HCT116 (cell line): Measurements from ENCODE around the gene TMEM126A. TPM values are rescaled to one million over a fixed set of nuclear protein-coding genes. Genes with fewer than 3 reads are reported as not detected.

ENCODE experiments used
- ATAC-seq: fragments of 200-7000 bp; cut with Tn5 transposase; 2 replicates; pipeline ENCODE4 v1.9.1; 2020; ENCODE audit warnings: mild to moderate bottlenecking, moderate library complexity
- BruUV-seq: library from RNA; stranded (reverse); fragments of 400-500 nt; replicated peaks from 2 replicates; lab custom pipeline; 2021; lab: Mats Ljungman, UMichigan
- CTCF ChIA-PET: fragments of 300-600 bp; sonication (Branson Sonifier 250); formaldehyde crosslinking; loops from one replicate; lab custom pipeline; 2021; ENCODE audit warnings: antibody characterized with exemption; lab: Charles Lee
- POLR2A ChIA-PET: fragments of 300-600, 350-600 bp; sonication (Branson Sonifier 250); formaldehyde crosslinking; loops from one replicate; lab custom pipeline; 2021; ENCODE audit warnings: antibody characterized with exemption; lab: Charles Lee
- RAD21 ChIA-PET, 2 experiments: fragments of 300-600 bp; sonication (Branson Sonifier 250); formaldehyde crosslinking; loops; one replicate each; lab custom pipeline; 2023; ENCODE audit warnings: low total read pairs in 2 of 2; ENCODE audit not compliant: uncharacterized antibody in 2 of 2, unreplicated experiment in 2 of 2, low non-redundant PET in 1 of 2; lab: Charles Lee
- DNase-seq: peaks from one replicate; pipeline ENCODE4 v3.0.0-alpha.2; 2010; ENCODE audit warnings: low read depth, low spot score
- H2AFZ ChIP-seq: fragments of 200-600 bp; shearing (Covaris generic), sonication (generic); 2 replicates; pipeline ENCODE4 v1.6.1; 2017; ENCODE audit warnings: low read depth, mixed run types, mixed read lengths, antibody characterized with exemption, low read length; ENCODE audit not compliant: poor library complexity, severe bottlenecking
- H3K27ac ChIP-seq: 2 replicates; pipeline ENCODE4 v1.5.1; 2012; ENCODE audit warnings: low read depth, low read length
- H3K27me3 ChIP-seq: fragments of 200-600 bp; sonication (generic); 2 replicates; pipeline ENCODE4 v1.6.1; 2016; ENCODE audit warnings: mixed run types, low read length, mixed read lengths; ENCODE audit not compliant: insufficient read depth
- H3K36me3 ChIP-seq, 2 experiments: fragments of 200-500 bp in 1 of 2; fragments of 200-600 bp in 1 of 2; sonication (Bioruptor generic) in 1 of 2; sonication (generic) in 1 of 2; 2 replicates each; pipeline versions ENCODE4 v1.5.1 to v1.6.1; 2014 to 2016; ENCODE audit warnings: low read length in 2 of 2, inconsistent platforms in 1 of 2, mixed read lengths in 1 of 2, mixed run types in 1 of 2; ENCODE audit not compliant: insufficient read depth in 2 of 2, control insufficient read depth in 1 of 2
- H3K4me1 ChIP-seq, 2 experiments: fragments of 200-600 bp in 1 of 2; sonication (generic) in 1 of 2; 2 replicates each; pipeline versions ENCODE4 v1.5.1 to v1.6.1; 2012 to 2017; ENCODE audit warnings: low read length in 2 of 2, inconsistent platforms in 1 of 2, mild to moderate bottlenecking in 1 of 2, mixed read lengths in 1 of 2, mixed run types in 1 of 2, moderate library complexity in 1 of 2; ENCODE audit not compliant: insufficient read depth in 2 of 2, control insufficient read depth in 1 of 2
- H3K4me2 ChIP-seq: fragments of 200-600 bp; sonication (generic); 2 replicates; pipeline ENCODE4 v1.6.1; 2017; ENCODE audit warnings: mixed run types, low read length, mixed read lengths
- H3K4me3 ChIP-seq, 2 experiments: fragments of 200-600 bp in 1 of 2; sonication (generic) in 1 of 2; replicated peaks in 1 of 2; 2 replicates each; pipeline ENCODE4 v1.5.1; 2011 to 2016; ENCODE audit warnings: low read length in 2 of 2, control low read depth in 1 of 2, low read depth in 1 of 2, mild to moderate bottlenecking in 1 of 2, mixed read lengths in 1 of 2, mixed run types in 1 of 2
- H3K79me2 ChIP-seq: fragments of 200-600 bp; sonication (generic); 2 replicates; pipeline ENCODE4 v1.6.1; 2017; ENCODE audit warnings: mild to moderate bottlenecking, mixed run types, low read length, moderate library complexity, mixed read lengths; ENCODE audit not compliant: insufficient read depth
- H3K9ac ChIP-seq: fragments of 200-600 bp; sonication (generic); 2 replicates; pipeline ENCODE4 v1.6.1; 2016; ENCODE audit warnings: low read length, mixed read lengths
- H3K9me2 ChIP-seq: fragments of 200-600 bp; sonication (generic), shearing (Covaris generic); 2 replicates; pipeline ENCODE4 v1.6.1; 2017; ENCODE audit warnings: mixed run types, mild to moderate bottlenecking, moderate library complexity; ENCODE audit not compliant: insufficient read depth
- H3K9me3 ChIP-seq, 2 experiments: fragments of 200-500 bp in 1 of 2; fragments of 200-600 bp in 1 of 2; sonication (Bioruptor generic) in 1 of 2; sonication (generic) in 1 of 2; 2 replicates each; pipeline ENCODE4 v1.6.1; 2014 to 2017; ENCODE audit warnings: low read length in 2 of 2, mixed read lengths in 2 of 2, inconsistent platforms in 1 of 2, low read depth in 1 of 2, mild to moderate bottlenecking in 1 of 2, mixed run types in 1 of 2, moderate library complexity in 1 of 2; ENCODE audit not compliant: control insufficient read depth in 1 of 2, insufficient read depth in 1 of 2
- H4K20me1 ChIP-seq: fragments of 200-600 bp; sonication (generic), shearing (Covaris generic); 2 replicates; pipeline ENCODE4 v1.6.1; 2017; ENCODE audit warnings: mixed run types, mild to moderate bottlenecking, moderate library complexity; ENCODE audit not compliant: insufficient read depth
- EZH2 ChIP-seq: fragments of 200-600 bp; sonication (generic); IDR thresholded peaks from 2 replicates; pipeline ENCODE4 v1.6.1; 2017; ENCODE audit warnings: antibody characterized with exemption, mixed run types
- EZH2phosphoT487 ChIP-seq: fragments of 200-600 bp; IDR thresholded peaks from 2 replicates; pipeline ENCODE4 v1.6.1; 2018; ENCODE audit warnings: antibody characterized with exemption, borderline replicate concordance
- JUND ChIP-seq: IDR thresholded peaks from 2 replicates; pipeline ENCODE4 v1.6.1; 2012
- RAD21 ChIP-seq: IDR thresholded peaks from 2 replicates; pipeline ENCODE4 v1.6.1; 2012; ENCODE audit warnings: low read depth, mild to moderate bottlenecking
- SP1 ChIP-seq: IDR thresholded peaks from 2 replicates; pipeline ENCODE4 v1.6.1; 2012; ENCODE audit warnings: low read depth
- SRF ChIP-seq: IDR thresholded peaks from 2 replicates; pipeline ENCODE4 v1.6.1; 2012; ENCODE audit warnings: low read depth
- intact Hi-C: fragments of 100-400 bp; cut with micrococcal nuclease; formaldehyde crosslinking; loops from 2 replicates; pipeline ENCODE4 v1.10.0; 2022
- total RNA-seq: library from RNA; stranded (reverse); gene quantifications from one replicate; pipeline ENCODE4 v1.2.1, GENCODE V29; 2021; ENCODE audit not compliant: unreplicated experiment
- TF ChIP-seq, protein P1 (sequence below), 3 experiments: fragments of 200-600 bp in 1 of 3; sonication (generic) in 1 of 3; IDR thresholded peaks in 2 of 3; conservative IDR thresholded peaks in 1 of 3; 2 replicates each; pipeline ENCODE4 v1.5.1; 2012 to 2017; ENCODE audit warnings: low read depth in 2 of 3, low read length in 2 of 3, antibody characterized with exemption in 1 of 3, borderline replicate concordance in 1 of 3, control low read depth in 1 of 3, mild to moderate bottlenecking in 1 of 3, mixed read lengths in 1 of 3, mixed run types in 1 of 3, moderate library complexity in 1 of 3; ENCODE audit not compliant: insufficient read depth in 1 of 3
- TF ChIP-seq, protein P2 (sequence below): IDR thresholded peaks from 2 replicates; pipeline ENCODE4 v1.6.1; 2012; ENCODE audit warnings: low read depth

Gene TMEM126A
- total RNA-seq, 1 experiment from 2014 or later = 24.1 TPM

DNA sequence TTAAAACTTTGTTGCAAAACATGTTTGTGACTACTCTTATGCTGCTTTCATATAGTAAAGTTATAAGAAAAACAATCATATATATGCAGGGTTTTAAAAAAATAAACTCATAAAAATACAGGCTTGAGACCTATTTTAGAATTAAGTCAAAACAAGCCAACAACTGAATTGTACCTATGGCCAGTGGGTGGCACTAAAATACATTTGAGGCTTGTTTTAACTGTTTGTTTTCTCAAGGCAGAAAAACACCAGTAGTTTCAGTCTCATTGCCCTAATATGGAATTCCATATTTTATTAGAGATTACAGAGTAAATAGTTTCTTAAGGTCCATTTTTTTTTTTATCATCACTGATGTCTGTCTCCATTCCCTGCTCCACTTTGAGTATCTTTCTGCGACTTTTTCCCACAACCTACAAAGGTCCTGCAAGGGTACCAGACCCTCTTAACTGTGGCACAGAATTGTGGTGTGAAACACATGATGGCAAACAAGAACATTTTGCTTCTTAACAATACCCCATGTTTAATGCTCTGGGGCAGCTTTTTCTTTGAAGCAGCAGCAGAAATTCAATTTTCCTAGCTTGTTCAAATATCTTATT is 46.7 kb downstream of the TMEM126A start:
- no peak overlapping the region for H3K27ac ChIP-seq
- no peaks in the 10 kb centered on the region for H3K9me3 ChIP-seq
- peak; percentile 75 for ATAC-seq
- no peak overlapping the region for H3K9ac ChIP-seq
- peak; percentile 18 for DNase-seq
- CTCF ChIA-PET = interaction anchor here (1.0 to 1.5 kb wide), 4 partner anchors 9 to 160 kb away, joined by 3 to 6 read pairs (median 4); partner anchors contain the start of gene CCDC83
- no peaks in the 10 kb centered on the region for H3K36me3 ChIP-seq
- H3K79me2 ChIP-seq = no peaks in the 10 kb centered on the region
- no peak overlapping the region for H3K4me2 ChIP-seq
- H2AFZ ChIP-seq = no peak overlapping the region
- H3K27me3 ChIP-seq = no peaks in the 10 kb centered on the region
- H4K20me1 ChIP-seq = no peaks in the 10 kb centered on the region
- H3K4me1 ChIP-seq = peaks cover 0 to 4% of the 10 kb centered on the region in 2 experiments; a peak in 1 of 4 replicates
- BruUV-seq = no TSS peak
- POLR2A ChIA-PET = no interaction called here
- H3K4me3 ChIP-seq = no peak overlapping the region
- intact Hi-C loops = loop anchor here (10.0 kb wide), 1 partner anchor 130 kb away; no protein-coding TSS in a partner anchor
- no peaks in the 10 kb centered on the region for H3K9me2 ChIP-seq
- RAD21 ChIA-PET = interaction anchor here in 1 of 2 experiments (0.7 kb wide), 1 partner anchor 11 kb away, joined by 3 read pairs; no protein-coding TSS in a partner anchor
- TF ChIP-seq SRF (peak; percentile 87), EZH2 (no peak), RAD21 (peak; percentile 91), SP1 (no peak)
- TF ChIP-seq, protein P1, sequence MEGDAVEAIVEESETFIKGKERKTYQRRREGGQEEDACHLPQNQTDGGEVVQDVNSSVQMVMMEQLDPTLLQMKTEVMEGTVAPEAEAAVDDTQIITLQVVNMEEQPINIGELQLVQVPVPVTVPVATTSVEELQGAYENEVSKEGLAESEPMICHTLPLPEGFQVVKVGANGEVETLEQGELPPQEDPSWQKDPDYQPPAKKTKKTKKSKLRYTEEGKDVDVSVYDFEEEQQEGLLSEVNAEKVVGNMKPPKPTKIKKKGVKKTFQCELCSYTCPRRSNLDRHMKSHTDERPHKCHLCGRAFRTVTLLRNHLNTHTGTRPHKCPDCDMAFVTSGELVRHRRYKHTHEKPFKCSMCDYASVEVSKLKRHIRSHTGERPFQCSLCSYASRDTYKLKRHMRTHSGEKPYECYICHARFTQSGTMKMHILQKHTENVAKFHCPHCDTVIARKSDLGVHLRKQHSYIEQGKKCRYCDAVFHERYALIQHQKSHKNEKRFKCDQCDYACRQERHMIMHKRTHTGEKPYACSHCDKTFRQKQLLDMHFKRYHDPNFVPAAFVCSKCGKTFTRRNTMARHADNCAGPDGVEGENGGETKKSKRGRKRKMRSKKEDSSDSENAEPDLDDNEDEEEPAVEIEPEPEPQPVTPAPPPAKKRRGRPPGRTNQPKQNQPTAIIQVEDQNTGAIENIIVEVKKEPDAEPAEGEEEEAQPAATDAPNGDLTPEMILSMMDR (IDR thresholded peaks at IDR 0.05 in 2 of 3, conservative IDR thresholded peaks at IDR 0.05 in 1 of 3; ENCODE audit: borderline replicate concordance in 1 of 3, insufficient read depth in 1 of 3, low read depth in 2 of 3, low read length in 2 of 3) = peak; percentile 42 to 70 (median 63); a peak in 5 of 6 replicates

DNA sequence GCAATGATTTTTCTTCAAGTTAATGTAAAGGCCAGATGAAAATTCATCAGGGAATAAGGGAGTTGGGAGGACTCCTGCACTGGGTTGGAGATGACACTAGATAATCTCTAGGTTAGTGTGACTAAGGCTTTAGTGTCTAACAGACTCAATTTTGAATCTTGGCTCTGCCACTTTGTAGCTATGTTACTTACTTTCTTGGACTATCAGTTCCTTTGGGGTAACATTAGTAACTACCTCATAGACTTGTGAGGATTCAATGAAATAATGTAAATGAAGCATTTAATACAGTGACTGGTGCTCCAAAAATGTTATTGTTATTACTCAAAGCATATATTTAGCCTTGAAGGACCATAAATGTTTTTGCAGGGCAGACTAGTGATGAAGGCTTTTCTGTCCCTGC is 47.8 kb downstream of the TMEM126A start:
- H3K9me2 ChIP-seq = no peaks in the 10 kb centered on the region
- ATAC-seq = no peak
- ChIA-PET RAD21 (interaction anchor here in 1 of 2 experiments (0.6 kb wide), 1 partner anchor 148 kb away, joined by 3 read pairs; no protein-coding TSS in a partner anchor), CTCF (interaction anchor here (1.1 to 1.5 kb wide), 4 partner anchors 9 to 149 kb away, joined by 3 to 5 read pairs (median 4); no protein-coding TSS in a partner anchor), POLR2A (no interaction called here)
- no peaks in the 10 kb centered on the region for H3K36me3 ChIP-seq
- no peak overlapping the region for H3K27ac ChIP-seq
- BruUV-seq = no TSS peak
- no peak overlapping the region for H3K4me2 ChIP-seq
- H3K27me3 ChIP-seq = no peaks in the 10 kb centered on the region
- no peak overlapping the region for H3K4me3 ChIP-seq
- intact Hi-C loops = loop anchor here (10.0 kb wide), 1 partner anchor 129 kb away; no protein-coding TSS in a partner anchor
- H3K4me1 ChIP-seq = peaks cover 0 to 4% of the 10 kb centered on the region in 2 experiments; a peak in 1 of 4 replicates
- TF ChIP-seq, protein P2, sequence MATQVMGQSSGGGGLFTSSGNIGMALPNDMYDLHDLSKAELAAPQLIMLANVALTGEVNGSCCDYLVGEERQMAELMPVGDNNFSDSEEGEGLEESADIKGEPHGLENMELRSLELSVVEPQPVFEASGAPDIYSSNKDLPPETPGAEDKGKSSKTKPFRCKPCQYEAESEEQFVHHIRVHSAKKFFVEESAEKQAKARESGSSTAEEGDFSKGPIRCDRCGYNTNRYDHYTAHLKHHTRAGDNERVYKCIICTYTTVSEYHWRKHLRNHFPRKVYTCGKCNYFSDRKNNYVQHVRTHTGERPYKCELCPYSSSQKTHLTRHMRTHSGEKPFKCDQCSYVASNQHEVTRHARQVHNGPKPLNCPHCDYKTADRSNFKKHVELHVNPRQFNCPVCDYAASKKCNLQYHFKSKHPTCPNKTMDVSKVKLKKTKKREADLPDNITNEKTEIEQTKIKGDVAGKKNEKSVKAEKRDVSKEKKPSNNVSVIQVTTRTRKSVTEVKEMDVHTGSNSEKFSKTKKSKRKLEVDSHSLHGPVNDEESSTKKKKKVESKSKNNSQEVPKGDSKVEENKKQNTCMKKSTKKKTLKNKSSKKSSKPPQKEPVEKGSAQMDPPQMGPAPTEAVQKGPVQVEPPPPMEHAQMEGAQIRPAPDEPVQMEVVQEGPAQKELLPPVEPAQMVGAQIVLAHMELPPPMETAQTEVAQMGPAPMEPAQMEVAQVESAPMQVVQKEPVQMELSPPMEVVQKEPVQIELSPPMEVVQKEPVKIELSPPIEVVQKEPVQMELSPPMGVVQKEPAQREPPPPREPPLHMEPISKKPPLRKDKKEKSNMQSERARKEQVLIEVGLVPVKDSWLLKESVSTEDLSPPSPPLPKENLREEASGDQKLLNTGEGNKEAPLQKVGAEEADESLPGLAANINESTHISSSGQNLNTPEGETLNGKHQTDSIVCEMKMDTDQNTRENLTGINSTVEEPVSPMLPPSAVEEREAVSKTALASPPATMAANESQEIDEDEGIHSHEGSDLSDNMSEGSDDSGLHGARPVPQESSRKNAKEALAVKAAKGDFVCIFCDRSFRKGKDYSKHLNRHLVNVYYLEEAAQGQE = no peak
- TF ChIP-seq SRF = no peak
- TF ChIP-seq EZH2phosphoT487 = no peak
- TF ChIP-seq JUND = no peak
- H2AFZ ChIP-seq = no peak overlapping the region
- no peak overlapping the region for H3K9ac ChIP-seq
- no peaks in the 10 kb centered on the region for H4K20me1 ChIP-seq
- no peak for DNase-seq
- H3K79me2 ChIP-seq = no peaks in the 10 kb centered on the region
- no peaks in the 10 kb centered on the region for H3K9me3 ChIP-seq
